HG02970 (cell line): Measurements from ENCODE around the gene XK.
"Not testable (repeated sequence)": the region's sequence is repeated elsewhere in the genome, so short reads cannot be mapped to it uniquely, and the experiment has no call there.

ENCODE experiments used
- ATAC-seq: cut with Tn5 transposase; IDR thresholded peaks from one replicate; pipeline ENCODE4 v1.9.1; 2021; ENCODE audit warnings: mild to moderate bottlenecking, moderate library complexity, moderate number of reproducible peaks; ENCODE audit not compliant: unreplicated experiment, low FRiP score

Gene XK, protein sequence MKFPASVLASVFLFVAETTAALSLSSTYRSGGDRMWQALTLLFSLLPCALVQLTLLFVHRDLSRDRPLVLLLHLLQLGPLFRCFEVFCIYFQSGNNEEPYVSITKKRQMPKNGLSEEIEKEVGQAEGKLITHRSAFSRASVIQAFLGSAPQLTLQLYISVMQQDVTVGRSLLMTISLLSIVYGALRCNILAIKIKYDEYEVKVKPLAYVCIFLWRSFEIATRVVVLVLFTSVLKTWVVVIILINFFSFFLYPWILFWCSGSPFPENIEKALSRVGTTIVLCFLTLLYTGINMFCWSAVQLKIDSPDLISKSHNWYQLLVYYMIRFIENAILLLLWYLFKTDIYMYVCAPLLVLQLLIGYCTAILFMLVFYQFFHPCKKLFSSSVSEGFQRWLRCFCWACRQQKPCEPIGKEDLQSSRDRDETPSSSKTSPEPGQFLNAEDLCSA

DNA sequence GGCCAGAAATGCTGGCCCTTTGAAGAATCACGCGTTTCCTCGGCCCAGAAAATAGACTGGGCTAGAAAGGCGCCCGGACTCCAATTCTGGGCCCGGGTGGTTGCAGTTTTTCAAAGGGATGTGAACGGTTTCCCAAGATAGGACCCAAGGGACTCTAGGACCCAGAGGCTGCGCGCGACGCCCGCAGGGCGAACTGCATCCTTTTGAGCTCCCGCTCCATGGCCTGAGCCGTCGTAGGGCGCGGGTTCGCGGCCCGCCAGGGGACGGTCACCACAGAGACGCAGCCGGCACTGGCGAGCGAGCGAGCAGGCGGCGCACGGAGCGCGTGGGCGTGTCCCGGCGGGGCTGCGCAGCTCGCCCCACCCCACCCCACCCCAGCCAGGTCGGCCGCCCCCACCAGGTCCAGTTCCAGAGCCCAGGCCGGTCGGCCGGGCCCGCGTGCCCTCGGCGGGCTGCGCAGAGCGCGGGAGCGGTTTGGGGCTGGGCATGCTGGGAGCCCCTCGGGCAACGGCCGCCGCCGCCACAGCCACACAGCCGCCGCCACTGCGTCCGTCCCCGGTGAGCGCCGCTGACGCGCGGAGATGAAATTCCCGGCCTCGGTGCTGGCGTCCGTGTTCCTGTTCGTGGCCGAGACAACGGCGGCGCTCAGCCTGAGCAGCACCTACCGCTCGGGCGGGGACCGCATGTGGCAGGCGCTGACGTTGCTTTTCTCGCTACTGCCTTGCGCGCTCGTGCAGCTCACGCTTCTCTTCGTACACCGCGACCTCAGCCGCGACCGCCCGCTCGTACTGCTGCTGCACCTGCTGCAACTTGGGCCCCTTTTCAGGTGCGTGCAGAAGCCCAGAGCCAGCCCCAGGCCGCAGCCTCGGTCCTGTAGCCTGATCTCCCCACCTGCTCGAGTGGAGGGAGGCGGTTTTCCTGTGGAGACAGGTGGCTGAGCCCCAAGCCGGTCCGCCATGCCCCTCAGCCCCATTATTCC lies at the start of gene XK:
Gene XK, plus strand, starts transcription at position 411 of the 979 bp plus-strand sequence. Its CDS starts 171 bp downstream, at position 582.
- ATAC-seq, result no peak

DNA sequence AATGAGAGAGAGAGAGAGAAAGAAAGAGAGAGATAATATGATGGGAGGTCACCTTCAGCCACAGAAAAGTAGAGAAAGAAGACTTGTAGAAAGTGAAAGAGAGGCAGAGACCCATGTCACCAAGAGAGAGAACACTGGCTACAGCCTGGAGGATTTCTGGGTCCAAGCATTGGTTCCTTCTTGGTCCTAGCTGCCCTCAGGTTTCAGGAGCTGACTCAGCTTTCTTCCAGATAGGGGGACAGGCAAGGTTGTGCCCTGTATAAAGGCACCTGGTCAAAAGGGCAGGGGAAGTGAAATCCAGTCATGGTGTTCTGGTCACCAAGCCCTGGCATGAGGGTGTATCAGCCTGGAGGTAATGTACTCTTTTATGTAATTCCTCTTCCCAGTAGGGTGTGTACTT lies 47.5 kb upstream of the XK start:
- ATAC-seq, result no peak

DNA sequence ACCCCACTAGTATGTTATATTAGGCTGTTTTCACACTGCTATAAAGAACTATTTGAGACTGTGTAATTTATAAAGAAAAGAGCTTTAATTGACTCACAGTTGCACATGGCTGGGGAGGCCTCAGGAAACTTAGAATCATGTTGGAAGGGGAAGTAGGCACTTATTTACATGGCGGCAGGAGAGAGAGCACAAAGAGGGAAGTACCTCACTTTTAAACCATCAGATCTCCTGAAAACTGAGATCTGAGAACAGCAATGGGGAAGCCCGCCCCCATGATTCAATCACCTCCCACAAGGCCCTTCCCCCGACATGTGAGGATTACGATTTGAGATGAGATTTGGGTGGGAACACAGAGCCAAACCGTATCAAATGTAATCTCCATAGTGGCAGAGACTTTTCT lies 45.4 kb upstream of the XK start:
- ATAC-seq, result no peak

DNA sequence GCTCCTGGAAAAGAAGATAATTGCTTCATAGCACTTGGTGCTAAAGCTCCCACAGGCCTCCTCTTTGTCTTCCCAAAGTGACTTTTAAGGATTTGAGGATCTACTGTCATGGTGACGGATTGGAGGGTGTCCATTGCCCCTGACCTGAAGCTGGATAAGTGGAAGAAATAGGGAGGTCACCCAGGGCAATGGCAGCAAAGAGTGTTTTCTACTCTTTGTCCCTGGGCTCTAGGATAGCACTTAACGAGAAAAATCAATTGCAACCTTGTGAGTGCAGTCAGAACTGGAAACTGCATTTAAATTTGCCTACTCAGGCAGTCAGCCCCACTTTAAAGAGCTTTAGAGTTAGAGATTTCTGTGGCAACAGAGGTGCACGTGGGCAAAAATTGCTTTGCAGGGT lies 43.7 kb upstream of the XK start:
- ATAC-seq, result no peak

DNA sequence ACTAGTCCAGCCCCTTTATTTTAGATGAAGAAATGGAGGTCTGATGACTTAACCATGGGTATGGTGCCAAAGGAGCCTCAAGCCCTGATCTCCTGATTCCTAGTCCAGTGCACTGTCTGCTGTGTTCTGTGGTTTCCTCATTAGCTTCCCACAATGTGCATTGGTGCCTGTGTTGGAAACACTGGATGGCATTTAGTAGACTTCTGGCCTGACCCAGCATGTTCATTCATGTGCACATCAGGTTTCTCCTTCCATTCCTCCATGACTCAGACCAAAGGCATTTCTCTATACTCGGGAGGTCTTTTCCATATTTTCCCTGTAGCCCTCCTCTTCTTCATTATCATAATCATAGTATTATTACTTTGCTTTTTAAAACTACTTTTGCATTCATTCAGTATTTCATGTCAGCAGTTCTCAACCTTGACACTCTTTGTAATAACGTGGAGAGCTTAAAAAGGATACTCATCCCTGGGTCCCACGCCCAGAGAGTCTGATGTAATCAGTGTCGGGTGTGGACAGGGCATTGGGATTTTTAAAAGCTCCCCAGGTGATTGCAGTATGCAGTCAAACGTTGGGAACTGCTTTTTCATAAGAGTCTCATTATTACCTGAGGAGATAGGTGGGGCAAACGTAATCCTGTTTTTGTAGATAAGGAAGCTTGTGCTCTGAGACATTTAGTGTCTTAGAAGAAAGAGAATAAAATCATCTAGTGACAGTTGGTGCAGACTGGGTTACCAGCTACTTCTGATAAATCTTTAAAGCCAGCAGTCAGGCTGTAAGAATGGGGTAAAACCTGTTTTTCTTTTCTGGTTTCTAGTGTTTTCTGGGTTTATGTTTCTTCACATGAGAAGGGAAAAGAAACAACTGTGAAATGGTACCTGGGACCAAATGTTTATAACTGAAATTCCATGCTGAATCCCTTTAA lies 40.9 kb upstream of the XK start:
- ATAC-seq, result no peak

DNA sequence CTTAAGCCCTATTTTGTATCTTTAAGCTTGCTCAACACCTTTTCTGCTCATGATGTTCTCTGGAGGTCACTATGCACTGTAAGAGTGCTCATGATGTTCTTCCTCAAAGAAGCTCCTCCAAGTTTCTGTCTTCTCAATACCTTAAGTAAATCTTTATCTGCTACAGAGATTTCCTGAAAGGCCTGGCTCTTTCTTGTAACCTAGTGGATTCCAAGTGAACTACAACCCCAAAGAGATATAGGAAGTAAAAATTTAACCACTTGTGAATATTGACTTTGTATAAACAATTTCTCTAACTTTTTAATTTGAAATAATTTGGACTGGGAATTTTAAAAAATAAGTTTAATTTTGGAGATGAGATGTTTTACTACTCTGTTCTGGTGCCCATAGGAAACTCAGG lies 39.3 kb upstream of the XK start:
- no peak for ATAC-seq

DNA sequence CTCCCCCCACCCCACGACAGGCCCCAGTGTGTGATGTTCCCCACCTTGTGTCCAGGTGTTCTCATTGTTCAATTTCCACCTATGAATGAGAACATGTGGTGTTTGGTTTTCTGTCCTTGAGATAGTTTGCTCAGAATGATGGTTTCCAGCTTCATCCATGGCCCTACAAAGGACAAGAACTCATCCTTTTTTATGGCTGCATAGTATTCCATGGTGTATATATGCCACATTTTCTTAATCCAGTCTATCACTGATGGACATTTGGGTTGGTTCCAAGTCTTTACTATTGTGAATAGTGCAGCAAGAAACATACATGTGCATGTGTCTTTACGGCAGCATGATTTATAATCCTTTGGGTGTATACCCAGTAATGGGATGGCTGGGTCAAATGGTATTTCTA lies 34.7 kb upstream of the XK start:
- ATAC-seq, result not testable (repeated sequence)

DNA sequence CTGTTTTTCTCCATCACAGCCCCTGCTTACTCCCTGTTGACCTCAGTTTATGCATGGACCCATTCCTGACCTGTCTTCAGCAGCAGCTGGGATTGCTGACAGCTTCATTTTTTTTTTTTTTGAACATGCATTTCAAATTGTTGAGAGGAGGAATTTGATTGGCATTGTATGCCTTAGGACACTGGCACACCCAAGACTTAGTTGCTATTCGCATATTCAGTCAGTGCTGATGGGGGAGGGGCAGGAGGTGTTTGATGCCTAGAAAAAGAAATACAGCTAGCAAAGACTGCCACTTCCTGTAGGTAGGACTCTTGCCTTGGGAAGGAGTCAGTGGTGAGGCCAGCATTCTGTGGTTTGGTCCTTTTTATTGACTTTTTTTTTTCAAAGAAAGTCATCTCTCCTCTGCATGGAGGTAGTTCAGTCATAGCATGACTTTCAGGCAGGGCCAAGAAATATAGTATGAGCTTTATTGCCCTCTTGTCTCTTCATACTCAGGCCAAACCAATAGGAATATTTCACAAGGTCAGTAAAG lies 33.6 kb upstream of the XK start:
- no peak for ATAC-seq

DNA sequence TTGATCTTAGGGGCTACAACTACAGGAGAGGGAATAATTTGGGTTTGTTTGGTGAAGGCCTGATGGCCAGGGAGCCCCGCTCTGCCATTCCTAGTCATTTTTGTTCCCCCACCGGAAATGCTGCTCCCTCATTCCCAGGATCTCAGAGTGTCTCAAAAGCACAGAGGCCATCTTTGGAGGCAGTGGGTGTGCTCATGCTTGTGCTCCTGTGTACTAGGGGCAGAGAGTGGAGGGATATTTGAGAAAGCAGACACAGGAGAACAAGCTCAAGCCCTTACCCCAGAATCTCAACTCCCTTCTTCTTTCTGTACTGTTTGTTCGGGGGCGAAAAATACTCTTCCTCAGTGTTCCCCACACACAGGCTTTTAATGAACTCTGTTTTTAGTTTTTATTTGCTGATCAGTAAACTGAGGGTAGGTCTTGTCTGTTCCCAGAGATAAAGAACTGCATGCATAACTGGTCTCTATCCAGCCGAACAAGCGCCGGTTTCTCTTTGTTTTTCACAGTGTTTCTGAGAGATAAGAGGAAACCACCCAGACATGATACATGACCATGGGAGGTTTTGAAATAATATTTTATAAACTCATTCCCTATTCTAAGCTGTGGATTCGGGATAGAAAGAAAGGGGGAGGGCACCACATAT lies 32.9 kb upstream of the XK start:
- ATAC-seq, result no peak

DNA sequence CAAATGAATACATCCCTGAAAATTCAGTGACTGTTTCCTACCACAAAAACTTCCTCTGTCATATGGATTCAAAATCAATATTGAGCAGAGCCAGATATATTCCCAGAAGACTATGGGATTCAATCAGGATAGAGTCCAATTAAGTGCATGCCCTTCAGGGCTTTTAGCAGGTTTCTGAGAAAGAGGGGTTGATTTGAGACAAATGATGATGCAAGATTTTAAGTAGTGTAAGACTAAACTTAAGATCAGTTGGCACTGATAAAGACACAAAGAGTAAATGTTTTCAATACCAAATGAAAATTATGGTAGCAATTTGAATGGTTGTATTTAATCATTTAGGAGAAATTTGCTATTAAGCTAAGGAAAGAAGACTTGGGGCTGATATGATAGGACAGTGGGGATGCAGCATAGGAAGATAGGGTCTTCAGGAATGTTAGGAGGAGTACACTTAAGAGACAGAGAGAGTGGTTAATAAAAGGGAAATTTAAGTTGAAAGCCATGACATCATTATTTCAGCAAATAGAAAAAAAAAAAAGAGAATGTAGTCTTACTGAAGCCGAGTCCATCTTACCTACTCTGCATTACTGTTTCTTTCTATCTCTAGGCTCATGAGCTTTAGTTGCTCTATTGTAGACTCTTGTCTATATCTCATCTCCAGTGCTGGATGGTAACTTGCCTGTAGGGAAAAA lies 32.0 kb upstream of the XK start:
- ATAC-seq, result no peak

DNA sequence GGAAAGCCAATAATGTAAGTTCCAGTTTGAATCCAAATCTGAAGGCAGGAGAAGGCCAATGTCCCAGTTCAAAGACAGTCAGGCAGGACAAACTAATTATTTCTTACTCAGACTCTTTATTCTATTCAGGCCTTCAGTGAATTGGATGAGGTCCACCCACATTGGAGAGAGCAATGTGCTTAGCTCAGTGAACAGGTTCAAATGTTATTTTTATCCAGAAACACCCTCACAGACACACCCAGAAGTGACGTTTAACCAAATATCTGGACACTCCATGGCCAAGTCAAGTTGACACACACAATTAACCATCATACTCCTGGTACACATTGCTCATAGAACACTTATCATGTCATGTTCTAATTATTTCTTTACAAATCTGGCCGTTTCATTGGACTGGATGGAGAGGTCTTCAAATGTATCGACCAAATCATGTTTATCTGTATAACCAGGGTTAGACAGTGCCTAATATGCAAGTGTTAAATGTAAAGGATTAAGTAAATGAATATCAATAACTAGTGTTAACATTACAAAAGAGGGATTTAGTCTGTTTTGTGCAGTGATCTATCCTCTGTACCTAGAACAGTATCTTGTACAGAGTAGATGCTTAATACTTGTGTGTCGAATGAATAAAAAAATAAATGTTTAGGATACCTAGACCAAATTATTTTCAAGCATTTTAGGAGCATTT lies 27.1 kb upstream of the XK start:
- no peak for ATAC-seq

DNA sequence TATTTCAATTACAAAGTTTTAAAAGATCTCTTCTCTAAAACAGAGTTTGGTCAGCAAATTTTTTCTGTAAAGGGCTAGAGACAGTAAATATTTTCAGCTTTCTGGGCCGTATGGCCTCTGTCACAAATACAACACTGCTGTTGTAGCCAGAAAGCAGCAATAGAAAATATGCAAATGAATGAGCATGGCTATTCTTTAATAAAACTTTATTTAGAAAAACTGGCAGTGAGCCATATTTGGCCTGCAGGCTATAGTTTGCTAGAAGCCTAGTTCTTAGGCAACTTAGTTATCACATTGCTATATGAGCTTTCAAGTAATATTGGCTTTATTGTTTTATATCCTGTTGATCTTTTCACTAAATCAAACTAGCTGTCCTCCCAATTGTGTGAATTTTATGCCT lies 26.5 kb upstream of the XK start:
- no peak for ATAC-seq

DNA sequence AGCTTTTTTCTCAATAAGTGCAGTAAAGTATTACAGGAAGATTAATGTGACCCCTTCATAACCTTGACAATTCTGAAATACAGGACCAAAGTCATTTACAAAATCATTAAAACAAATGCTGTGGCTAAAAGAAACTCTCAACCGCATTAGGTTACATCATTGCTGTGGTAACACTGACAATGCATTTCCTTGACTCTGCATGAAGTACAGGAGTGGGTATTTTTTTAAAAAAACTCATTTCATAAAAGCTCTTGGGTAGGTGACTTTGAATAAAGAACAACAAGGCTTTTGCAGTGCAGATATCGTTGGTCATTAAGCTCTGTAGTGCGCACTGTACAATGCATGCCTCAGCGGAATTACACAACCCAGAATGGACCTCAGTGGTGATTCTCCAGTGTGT lies 23.4 kb upstream of the XK start:
- ATAC-seq, result no peak

DNA sequence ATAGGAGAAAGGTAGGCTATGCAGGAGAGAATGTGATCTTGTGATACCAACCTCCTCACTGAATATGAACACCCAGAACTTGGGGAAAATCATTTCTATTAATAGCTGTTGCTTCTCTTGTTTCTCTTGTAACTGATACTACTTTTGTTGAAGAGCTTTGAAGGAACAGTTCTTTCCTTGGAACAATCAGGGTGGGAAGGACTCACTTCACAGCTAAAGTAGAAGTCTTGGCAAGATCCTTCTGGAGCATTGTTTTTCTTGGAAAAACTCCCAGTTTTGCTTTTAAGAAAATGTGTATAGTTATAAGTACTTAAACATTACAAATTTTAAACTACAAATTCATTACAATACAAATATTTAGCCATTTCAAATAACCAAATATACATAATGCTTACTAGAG lies 19.1 kb upstream of the XK start:
- no peak for ATAC-seq

DNA sequence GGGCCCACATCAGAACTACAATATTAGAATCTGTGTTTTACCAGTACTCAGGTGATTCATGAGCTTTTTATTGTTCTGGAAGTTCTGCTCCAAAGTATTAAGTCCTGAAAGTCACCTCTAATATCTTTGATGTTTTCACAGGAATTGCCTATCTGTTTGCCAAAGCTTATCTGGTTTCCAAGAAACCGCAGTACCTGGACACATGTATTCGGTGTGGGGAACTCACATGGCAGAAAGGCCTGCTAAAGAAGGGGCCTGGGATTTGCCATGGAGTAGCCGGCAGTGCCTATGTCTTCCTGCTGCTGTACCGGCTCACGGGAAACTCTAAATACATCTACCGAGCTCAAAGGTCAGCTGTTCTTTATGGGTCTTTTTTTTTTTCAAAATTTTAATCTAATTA lies 18.4 kb upstream of the XK start:
- ATAC-seq, result no peak

DNA sequence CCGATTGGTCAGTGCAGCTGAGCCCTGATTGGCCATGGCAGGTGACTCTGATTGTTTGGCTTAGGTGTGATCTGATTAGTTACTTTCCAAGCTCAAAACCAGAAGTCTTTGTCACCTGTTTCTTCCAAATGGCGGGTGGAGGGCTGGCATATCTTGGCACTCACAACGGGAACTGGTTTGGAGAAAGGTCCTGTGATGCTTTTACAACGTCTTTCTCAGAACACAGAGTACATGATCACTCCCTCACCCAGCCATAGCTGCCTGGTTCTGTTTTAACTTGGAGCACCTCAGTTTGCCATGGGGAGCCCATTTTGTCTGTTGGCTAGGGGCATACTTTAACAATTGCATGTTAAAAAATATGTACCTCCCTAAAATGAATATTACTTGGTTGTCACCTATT lies 13.0 kb upstream of the XK start:
- ATAC-seq, result no peak

DNA sequence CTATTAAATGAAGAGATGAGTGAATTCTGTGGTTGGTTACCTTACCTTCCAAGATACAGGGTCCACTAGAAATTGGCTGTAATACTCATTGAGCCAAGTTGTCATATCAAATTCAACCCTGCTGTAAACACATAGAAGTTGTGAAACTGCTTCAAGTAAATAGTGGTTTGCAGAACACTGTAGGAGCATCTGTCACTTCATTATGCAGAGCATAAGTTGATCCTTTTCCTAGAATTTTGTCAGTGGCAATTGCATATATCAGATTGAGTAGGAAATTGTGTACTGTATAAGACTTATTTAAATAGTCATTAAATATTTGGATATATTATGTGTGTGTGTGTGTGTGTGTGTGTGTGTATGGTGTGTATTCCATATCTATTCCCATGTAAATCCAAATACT lies 8.8 kb upstream of the XK start:
- ATAC-seq, result no peak

DNA sequence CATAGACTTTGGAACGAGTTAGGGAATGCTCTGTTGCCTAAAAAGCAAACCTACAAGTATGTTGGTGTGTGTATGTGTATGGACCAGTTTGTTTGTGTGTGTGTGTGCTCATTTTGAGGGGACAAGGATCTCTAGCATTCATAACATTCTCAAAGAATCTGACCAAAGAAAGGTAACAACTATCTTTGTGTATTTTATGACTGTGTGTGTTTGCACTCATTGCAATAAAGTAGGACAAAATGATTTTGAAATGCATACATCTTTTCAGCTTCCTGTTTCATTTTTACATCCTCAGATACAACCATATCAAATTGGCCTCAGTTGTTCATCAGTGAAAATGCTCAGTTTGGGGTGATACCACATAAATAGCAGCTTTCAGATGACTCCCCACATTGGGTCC lies 8.3 kb upstream of the XK start:
- no peak for ATAC-seq

DNA sequence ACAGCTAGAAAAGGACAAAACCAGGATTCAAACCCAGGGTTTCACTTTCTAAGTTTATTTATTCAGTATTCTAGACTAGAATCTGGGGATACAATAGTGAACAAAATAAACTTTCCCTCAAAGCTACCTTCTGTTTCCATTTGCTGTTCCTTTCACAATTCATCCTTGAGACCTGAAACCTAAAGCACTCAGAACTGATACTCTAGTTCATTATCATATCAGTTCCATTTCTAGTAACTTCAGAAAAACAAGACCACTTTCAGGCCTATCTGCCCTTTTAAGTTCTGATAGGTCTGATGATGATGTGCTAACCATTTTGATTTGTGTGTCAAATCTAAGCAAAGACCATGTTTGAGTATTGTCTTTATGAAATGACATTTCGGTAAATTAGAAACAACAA lies 7.8 kb upstream of the XK start:
- no peak for ATAC-seq
